PC-9 (cell line): ENCODE data around the gene SNRNP35.

Source experiments
- EZH2 ChIP-seq: fragments of 200-600 bp; sonication (generic); IDR thresholded peaks from 2 replicates; pipeline ENCODE4 v1.8.0; 2017; ENCODE audit warnings: antibody characterized with exemption, low read depth
- TF ChIP-seq, protein P1 (sequence below): fragments of 200-600 bp; sonication (generic); conservative IDR thresholded peaks from 2 replicates; pipeline ENCODE4 v1.6.1; 2017; ENCODE audit warnings: mixed run types, antibody characterized with exemption, mild to moderate bottlenecking, moderate library complexity

DNA sequence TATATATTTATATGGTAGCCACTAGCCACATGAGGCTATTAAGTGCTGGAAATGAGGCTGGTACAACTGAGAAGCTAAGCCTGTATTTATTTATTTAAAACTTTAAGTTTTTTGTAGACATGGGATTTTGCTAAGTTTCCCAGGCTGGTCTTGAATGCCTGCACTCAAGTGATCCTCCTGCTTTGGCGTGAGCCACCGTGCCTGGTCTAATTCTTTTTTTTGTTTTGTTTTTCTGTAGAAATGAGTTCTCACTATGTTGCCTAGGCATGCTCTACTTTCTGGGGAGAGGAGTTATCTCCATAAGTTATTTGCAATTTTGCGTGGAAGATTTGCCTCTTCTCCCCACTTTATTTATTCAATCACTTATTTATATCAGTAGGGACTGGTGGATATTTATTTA is 4.8 kb upstream of the SNRNP35 start:
- TF ChIP-seq, protein P1, sequence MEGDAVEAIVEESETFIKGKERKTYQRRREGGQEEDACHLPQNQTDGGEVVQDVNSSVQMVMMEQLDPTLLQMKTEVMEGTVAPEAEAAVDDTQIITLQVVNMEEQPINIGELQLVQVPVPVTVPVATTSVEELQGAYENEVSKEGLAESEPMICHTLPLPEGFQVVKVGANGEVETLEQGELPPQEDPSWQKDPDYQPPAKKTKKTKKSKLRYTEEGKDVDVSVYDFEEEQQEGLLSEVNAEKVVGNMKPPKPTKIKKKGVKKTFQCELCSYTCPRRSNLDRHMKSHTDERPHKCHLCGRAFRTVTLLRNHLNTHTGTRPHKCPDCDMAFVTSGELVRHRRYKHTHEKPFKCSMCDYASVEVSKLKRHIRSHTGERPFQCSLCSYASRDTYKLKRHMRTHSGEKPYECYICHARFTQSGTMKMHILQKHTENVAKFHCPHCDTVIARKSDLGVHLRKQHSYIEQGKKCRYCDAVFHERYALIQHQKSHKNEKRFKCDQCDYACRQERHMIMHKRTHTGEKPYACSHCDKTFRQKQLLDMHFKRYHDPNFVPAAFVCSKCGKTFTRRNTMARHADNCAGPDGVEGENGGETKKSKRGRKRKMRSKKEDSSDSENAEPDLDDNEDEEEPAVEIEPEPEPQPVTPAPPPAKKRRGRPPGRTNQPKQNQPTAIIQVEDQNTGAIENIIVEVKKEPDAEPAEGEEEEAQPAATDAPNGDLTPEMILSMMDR = no peak
- TF ChIP-seq EZH2 = no peak
